ENCODE data around the gene TTLL11.

GRCh38 chr9:121987314-121987713, 105.8 kb downstream of the TTLL11 start:
- no peak for TF ChIP-seq EZH2phosphoT487 (IDR thresholded peaks at IDR 0.05; ENCODE audit: insufficient read depth, low read depth)
- TF ChIP-seq EZH2 (IDR thresholded peaks at IDR 0.05; ENCODE audit: insufficient read depth, poor library complexity, severe bottlenecking) = no peak
